OCI-LY1 (cell line): ENCODE results near the gene COL23A1.

ENCODE experiments used
- H2AFZ ChIP-seq: fragments of 200-600 bp; sonication (generic), shearing (Covaris generic); 2 replicates; pipeline ENCODE4 v1.6.0; 2014; ENCODE audit warnings: antibody characterized with exemption, mild to moderate bottlenecking, low read length
- H3F3A ChIP-seq: fragments of 200-600 bp; sonication (generic), shearing (Covaris generic); 2 replicates; pipeline ENCODE4 v1.6.0; 2014; ENCODE audit warnings: mild to moderate bottlenecking, antibody characterized with exemption, low read length, moderate library complexity; ENCODE audit not compliant: insufficient read depth
- H3K27ac ChIP-seq: fragments of 200-600 bp; sonication (generic); 2 replicates; pipeline ENCODE4 v1.5.1; 2014; ENCODE audit warnings: low read length, mixed run types, mild to moderate bottlenecking, low read depth; ENCODE audit not compliant: poor library complexity, severe bottlenecking
- H3K27me3 ChIP-seq: fragments of 200-600 bp; sonication (generic); 2 replicates; pipeline ENCODE4 v1.6.0; 2014; ENCODE audit warnings: antibody characterized with exemption, mild to moderate bottlenecking, low read length, moderate library complexity; ENCODE audit not compliant: insufficient read depth
- H3K36me3 ChIP-seq: fragments of 200-600 bp; sonication (generic); 2 replicates; pipeline ENCODE4 v1.6.1; 2014; ENCODE audit warnings: mild to moderate bottlenecking, antibody characterized with exemption, low read length, moderate library complexity, mixed read lengths; ENCODE audit not compliant: insufficient read depth
- H3K4me1 ChIP-seq: fragments of 200-600 bp; sonication (generic); 2 replicates; pipeline ENCODE4 v1.5.1; 2014; ENCODE audit warnings: mild to moderate bottlenecking, low read length, moderate library complexity; ENCODE audit not compliant: insufficient read depth, severe bottlenecking
- H3K4me2 ChIP-seq: fragments of 200-600 bp; sonication (generic), shearing (Covaris generic); 2 replicates; pipeline ENCODE4 v1.6.1; 2014; ENCODE audit warnings: low read length
- H3K4me3 ChIP-seq: fragments of 200-600 bp; sonication (generic); 2 replicates; pipeline ENCODE4 v1.5.1; 2014; ENCODE audit warnings: low read length, low read depth, mild to moderate bottlenecking, mixed read lengths; ENCODE audit not compliant: poor library complexity, severe bottlenecking
- H3K79me2 ChIP-seq: fragments of 200-600 bp; shearing (Covaris generic); 2 replicates; pipeline ENCODE4 v1.6.1; 2016; ENCODE audit warnings: mixed run types, low read length, mixed read lengths; ENCODE audit not compliant: insufficient read depth
- H3K9ac ChIP-seq: fragments of 200-600 bp; sonication (generic), shearing (Covaris generic); 2 replicates; pipeline ENCODE4 v1.6.1; 2014; ENCODE audit warnings: mild to moderate bottlenecking, low read length, mixed read lengths
- H3K9me2 ChIP-seq: fragments of 200-600 bp; sonication (generic), shearing (Covaris generic); 2 replicates; pipeline ENCODE4 v1.6.1; 2014; ENCODE audit warnings: low read depth, mild to moderate bottlenecking, low read length, mixed read lengths
- H3K9me3 ChIP-seq: fragments of 200-600 bp; shearing (Covaris generic); 2 replicates; pipeline ENCODE4 v1.6.1; 2014; ENCODE audit warnings: low read length, mixed read lengths
- H4K20me1 ChIP-seq: fragments of 200-600 bp; sonication (generic), shearing (Covaris generic); 2 replicates; pipeline ENCODE4 v1.6.0; 2016; ENCODE audit warnings: mild to moderate bottlenecking, low read length; ENCODE audit not compliant: insufficient read depth
- CTCF ChIP-seq: fragments of 200-600 bp; sonication (generic), shearing (Covaris generic); IDR thresholded peaks from 2 replicates; pipeline ENCODE4 v1.5.1; 2017; ENCODE audit warnings: mild to moderate bottlenecking, antibody characterized with exemption, low read length, moderate library complexity, mixed read lengths
- EZH2 ChIP-seq: fragments of 200-600 bp; sonication (generic), shearing (Covaris generic); IDR thresholded peaks from 2 replicates; pipeline ENCODE4 v1.8.0; 2017; ENCODE audit warnings: borderline replicate concordance, mixed run types, mild to moderate bottlenecking, antibody characterized with exemption, low read length, moderate library complexity, mixed read lengths

The COL23A1 gene

GRCh38 chr5:178453224-178453623, 137.0 kb downstream of the COL23A1 start:
- Histone ChIP-seq H3K9me2 (no peaks in the 10 kb centered on the region), H4K20me1 (no peaks in the 10 kb centered on the region), H3K9ac (no peak overlapping the region), H3K79me2 (no peaks in the 10 kb centered on the region), H3K27me3 (no peaks in the 10 kb centered on the region; the same call in 1 of the 2 replicates), H3K36me3 (no peaks in the 10 kb centered on the region), H3K4me3 (no peak overlapping the region), H3K4me2 (no peak overlapping the region), H3F3A (no peaks in the 10 kb centered on the region), H3K27ac (no peak overlapping the region), H3K9me3 (no peaks in the 10 kb centered on the region), H3K4me1 (no peaks in the 10 kb centered on the region), H2AFZ (no peak overlapping the region)
- TF ChIP-seq CTCF (no peak), EZH2 (no peak)

- Histone ChIP-seq H3K27ac (no peak overlapping the region), H3K9me3 (no peaks in the 10 kb centered on the region), H3K36me3 (no peaks in the 10 kb centered on the region), H3K4me1 (no peaks in the 10 kb centered on the region), H3K9ac (no peak overlapping the region), H4K20me1 (no peaks in the 10 kb centered on the region), H3K4me3 (no peak overlapping the region), H3K27me3 (no peaks in the 10 kb centered on the region; the same call in 1 of the 2 replicates), H3F3A (no peaks in the 10 kb centered on the region), H3K79me2 (no peaks in the 10 kb centered on the region), H3K9me2 (no peaks in the 10 kb centered on the region), H3K4me2 (no peak overlapping the region), H2AFZ (no peak overlapping the region)
- TF ChIP-seq EZH2 = no peak
- no peak for TF ChIP-seq CTCF
Observed at GRCh38 chr5:178450121-178451028, 139.8 kb downstream of the COL23A1 start.

GRCh38 chr5:178449163-178450070, 140.8 kb downstream of the COL23A1 start:
- H3K36me3 ChIP-seq = no peaks in the 10 kb centered on the region
- H3K4me3 ChIP-seq = no peak overlapping the region
- no peaks in the 10 kb centered on the region for H4K20me1 ChIP-seq
- no peaks in the 10 kb centered on the region for H3K9me2 ChIP-seq
- no peak overlapping the region for H3K9ac ChIP-seq
- no peaks in the 10 kb centered on the region for H3F3A ChIP-seq
- no peaks in the 10 kb centered on the region for H3K4me1 ChIP-seq
- no peaks in the 10 kb centered on the region for H3K79me2 ChIP-seq
- H3K4me2 ChIP-seq = no peak overlapping the region
- H3K27me3 ChIP-seq = no peaks in the 10 kb centered on the region
- H3K27ac ChIP-seq = no peak overlapping the region
- TF ChIP-seq EZH2 (no peak), CTCF (no peak)
- H3K9me3 ChIP-seq = no peaks in the 10 kb centered on the region
- no peak overlapping the region for H2AFZ ChIP-seq
